Gastroesophageal sphincter (tissue), 4 donors: ENCODE results near the gene PPARG. TPM values are rescaled to one million over a fixed set of nuclear protein-coding genes. Genes with fewer than 3 reads are reported as not detected.
"Not testable (repeated sequence)": the region's sequence is repeated elsewhere in the genome, so short reads cannot be mapped to it uniquely, and the experiment has no call there.

Experiments
- ATAC-seq: fragments of 150-250 bp; one replicate; pipeline ENCODE4 v1.9.1; 2016; ENCODE audit warnings: mild to moderate bottlenecking, moderate library complexity
- H3K27ac ChIP-seq, 4 donors: fragments of 200-600 bp; sonication (generic) in 3 of 4; 1 replicate in 3 of 4; 2 replicates in 1 of 4; pipeline ENCODE4 v1.5.1; 2016 to 2019
- H3K27me3 ChIP-seq: fragments of 200-600 bp; sonication (generic); one replicate; pipeline ENCODE4 v1.5.1; 2019
- H3K36me3 ChIP-seq, 2 donors: fragments of 200-600 bp; sonication (generic); one replicate each; pipeline ENCODE4 v1.5.1; 2019; ENCODE audit warnings: control low read depth in 1 of 2
- H3K4me1 ChIP-seq, 3 donors: fragments of 200-600 bp; sonication (generic); 1 replicate in 2 of 3; 2 replicates in 1 of 3; pipeline ENCODE4 v1.5.1; 2016 to 2019; ENCODE audit warnings: control low read depth in 2 of 3
- H3K4me3 ChIP-seq, 2 donors: fragments of 200-600 bp; sonication (generic); one replicate each; pipeline ENCODE4 v1.5.1; 2019; ENCODE audit warnings: mild to moderate bottlenecking in 1 of 2, moderate library complexity in 1 of 2
- H3K9me3 ChIP-seq, 3 donors: fragments of 200-600 bp; sonication (generic); one replicate each; pipeline ENCODE4 v1.5.1; 2017 to 2019; ENCODE audit warnings: control low read depth in 2 of 3
- CTCF ChIP-seq, 4 experiments: fragments of 200-600 bp in 2 of 4; fragments of 450-650 bp in 2 of 4; sonication (generic) in 1 of 4; IDR thresholded peaks; one replicate each; pipeline ENCODE4 v1.5.1; 2017 to 2019; ENCODE audit warnings: antibody characterized with exemption in 4 of 4, mild to moderate bottlenecking in 2 of 4, moderate library complexity in 2 of 4
- EP300 ChIP-seq: sonication (generic); formaldehyde crosslinking; IDR thresholded peaks from one replicate; pipeline ENCODE4 v1.6.1; 2017; ENCODE audit warnings: antibody characterized with exemption, mild to moderate bottlenecking
- POLR2A ChIP-seq, 2 donors: fragments of 450-650 bp; IDR thresholded peaks; one replicate each; pipeline ENCODE4 v1.6.1; 2017; ENCODE audit warnings: antibody characterized with exemption in 2 of 2, mild to moderate bottlenecking in 2 of 2, moderate library complexity in 1 of 2
- POLR2AphosphoS5 ChIP-seq: sonication (generic); formaldehyde crosslinking; IDR thresholded peaks from one replicate; pipeline ENCODE4 v1.6.1; 2017; ENCODE audit warnings: antibody characterized with exemption
- WGBS, 2 donors: methylation state at CpG; one replicate each; pipeline ENCODE4 v1.1.5; 2018; ENCODE audit warnings: low coverage in 1 of 2; 5-methylcytosine and 5-hydroxymethylcytosine counted together
- total RNA-seq, 4 donors: library from RNA; depleted of rRNA; stranded (reverse); fragments of >200 nt; gene quantifications; one replicate each; pipeline ENCODE4 v1.1.0, GENCODE V29; 2016

The PPARG gene
- total RNA-seq, 4 donors from 2014 or later: 3.9 to 14.9 (median 9.3) TPM

GRCh38 chr3:12445523-12446240 is 156.8 kb downstream of the PPARG start:
- H3K27ac ChIP-seq: no peak overlapping the region
- no peak for ATAC-seq
- H3K27me3 ChIP-seq: peaks cover 48% of the 10 kb centered on the region
- H3K36me3 ChIP-seq: no peaks in the 10 kb centered on the region
- H3K4me3 ChIP-seq: no peak overlapping the region
- 89 to 95% methylated on average over 6 to 7 of the region's 8 CpGs for WGBS, 2 donors
- peaks cover 0 to 9% (median 0%) of the 10 kb centered on the region in 3 donors for H3K4me1 ChIP-seq
- no peaks in the 10 kb centered on the region for H3K9me3 ChIP-seq
- no peak for TF ChIP-seq CTCF (IDR thresholded peaks at IDR 0.05)
- TF ChIP-seq POLR2A (IDR thresholded peaks at IDR 0.05): no peak
- TF ChIP-seq POLR2AphosphoS5: no peak
- TF ChIP-seq EP300: no peak

GRCh38 chr3:12446298-12446697 is 157.4 kb downstream of the PPARG start:
- no peak for ATAC-seq
- Histone ChIP-seq H3K27me3 (peaks cover 43% of the 10 kb centered on the region), H3K9me3 (peaks cover 0 to 4% (median 0%) of the 10 kb centered on the region in 3 donors), H3K4me1 (peaks cover 0 to 3% (median 0%) of the 10 kb centered on the region in 3 donors), H3K27ac (no peak overlapping the region), H3K4me3 (no peak overlapping the region), H3K36me3 (no peaks in the 10 kb centered on the region)
- TF ChIP-seq EP300: no peak
- no peak for TF ChIP-seq POLR2A (IDR thresholded peaks at IDR 0.05)
- no peak for TF ChIP-seq POLR2AphosphoS5
- no peak for TF ChIP-seq CTCF (IDR thresholded peaks at IDR 0.05)
- 71% methylated on average over 1 of the region's 7 CpGs; no CpG with 5 or more reads in 1 of the 2 donors for WGBS, 2 donors

GRCh38 chr3:12447075-12447474 is 158.2 kb downstream of the PPARG start:
- Histone ChIP-seq H3K27ac (no peak overlapping the region), H3K4me3 (no peak overlapping the region), H3K4me1 (no peaks in the 10 kb centered on the region), H3K9me3 (peaks cover 0 to 12% (median 0%) of the 10 kb centered on the region in 3 donors), H3K36me3 (no peaks in the 10 kb centered on the region), H3K27me3 (peaks cover 40% of the 10 kb centered on the region)
- WGBS, 2 donors: 71 to 80% methylated on average over 4 of the region's 4 CpGs
- no peak for TF ChIP-seq POLR2AphosphoS5
- TF ChIP-seq CTCF (IDR thresholded peaks at IDR 0.05): no peak
- no peak for TF ChIP-seq EP300
- TF ChIP-seq POLR2A (IDR thresholded peaks at IDR 0.05): no peak
- no peak for ATAC-seq

GRCh38 chr3:12448404-12449202 is 159.7 kb downstream of the PPARG start:
- peaks cover 30% of the 10 kb centered on the region for H3K27me3 ChIP-seq
- H3K36me3 ChIP-seq, ATAC-seq, H3K4me1 ChIP-seq, H3K4me3 ChIP-seq, H3K27ac ChIP-seq: not testable (repeated sequence)
- H3K9me3 ChIP-seq: peaks cover 0 to 15% (median 0%) of the 10 kb centered on the region in 3 donors
- 71 to 78% methylated on average over 1 to 4 of the region's 4 CpGs for WGBS, 2 donors

GRCh38 chr3:12449889-12450682 is 161.2 kb downstream of the PPARG start:
- Histone ChIP-seq H3K27ac (no peak overlapping the region), H3K4me1 (no peaks in the 10 kb centered on the region), H3K27me3 (peaks cover 16% of the 10 kb centered on the region), H3K9me3 (peaks cover 0 to 15% (median 0%) of the 10 kb centered on the region in 3 donors), H3K36me3 (no peaks in the 10 kb centered on the region), H3K4me3 (no peak overlapping the region)
- TF ChIP-seq POLR2AphosphoS5 (no peak), POLR2A (IDR thresholded peaks at IDR 0.05) (no peak), CTCF (IDR thresholded peaks at IDR 0.05) (no peak), EP300 (no peak)
- ATAC-seq: no peak
- WGBS, 2 donors: 43 to 62% methylated on average over 2 to 8 of the region's 8 CpGs
